Right lobe of liver (tissue), 6 donors: Measurements from ENCODE around the gene MAPK8. TPM values are rescaled to one million over a fixed set of nuclear protein-coding genes. Genes with fewer than 3 reads are reported as not detected.
A peak's percentile ranks its signal among the peaks of the same experiment; 100 is the strongest.

Experiments used
- ATAC-seq, 4 donors: fragments of 200-7000 bp; cut with Tn5 transposase; one replicate each; pipeline ENCODE4 v1.9.1; 2020; ENCODE audit warnings: mild to moderate bottlenecking in 4 of 4, moderate library complexity in 4 of 4
- DNase-seq, 3 donors: peaks; one replicate each; pipeline ENCODE4 v3.0.0-alpha.2; 2020
- H3K27ac ChIP-seq, 3 donors: fragments of 200-600 bp; one replicate each; pipeline ENCODE4 v1.8.0; 2022
- H3K27me3 ChIP-seq, 2 donors: fragments of 200-600 bp; one replicate each; pipeline ENCODE4 v1.8.0; 2022
- H3K36me3 ChIP-seq, 4 donors: fragments of 200-600 bp; sonication (generic) in 1 of 4; one replicate each; pipeline versions ENCODE4 v1.5.1 to v1.8.0; 2017 to 2022; ENCODE audit warnings: control low read depth in 1 of 4
- H3K4me1 ChIP-seq, 4 donors: fragments of 200-600 bp; sonication (generic) in 1 of 4; one replicate each; pipeline versions ENCODE4 v1.5.1 to v1.8.0; 2017 to 2022; ENCODE audit warnings: control low read depth in 1 of 4
- H3K4me3 ChIP-seq, 3 donors: fragments of 200-600 bp; one replicate each; pipeline ENCODE4 v1.8.0; 2022
- H3K9me3 ChIP-seq, 4 donors: fragments of 200-600 bp; sonication (generic) in 1 of 4; one replicate each; pipeline versions ENCODE4 v1.5.1 to v1.8.0; 2017 to 2022; ENCODE audit warnings: control low read depth in 1 of 4
- CTCF ChIP-seq, 4 donors: fragments of 200-600 bp in 3 of 4; fragments of 450-650 bp in 1 of 4; IDR thresholded peaks; one replicate each; pipeline versions ENCODE4 v1.5.1 to v1.8.0; 2016 to 2022; ENCODE audit warnings: antibody characterized with exemption in 4 of 4, mild to moderate bottlenecking in 2 of 4
- POLR2A ChIP-seq: fragments of 450-650 bp; IDR thresholded peaks from one replicate; pipeline ENCODE4 v1.6.1; 2017; ENCODE audit warnings: antibody characterized with exemption, mild to moderate bottlenecking
- WGBS: methylation state at CpG from one replicate; pipeline ENCODE4 v1.1.6; 2018; ENCODE audit warnings: low coverage, low lambda C conversion rate; ENCODE audit not compliant: insufficient coverage; ENCODE audit errors: missing lambda C conversion rate; 5-methylcytosine and 5-hydroxymethylcytosine counted together
- intact Hi-C, 2 donors: fragments of 100-400 bp; cut with DNase I; formaldehyde crosslinking; loops; one replicate each; pipeline versions ENCODE4 v1.11.2 to v1.14.1; 2022
- total RNA-seq, 6 experiments: library from RNA; depleted of rRNA in 2 of 6; stranded (reverse); fragments of >200 nt in 2 of 6; fragmentation: NEBNext Ultra II Directional in 3 of 6; extraction: Animal tissue kit (Norgen Biotek cat#: 25700) in 3 of 6; gene quantifications; one replicate each; pipeline versions ENCODE4 v1.1.0 to v1.2.4, GENCODE V29; 2016 to 2023
- donor health status: DM: no; HTN: yes; CAD: no.
- donor health status: DM: no; HTN: no; CAD: no.
- donor health status: DM: no; HTN: no; CAD: no.
- donor health status: DM: no; HTN: yes; CAD: no.
- donor health status: DM: no; HTN: yes; CAD: no.

The MAPK8 gene
- total RNA-seq, 6 experiments from 2014 or later: 19.1 to 31.6 (median 27.6) TPM

- DNase-seq (no peak), ATAC-seq (no peak)
- no peaks in the 10 kb centered on the region for H3K4me1 ChIP-seq
- no peaks in the 10 kb centered on the region for H3K27me3 ChIP-seq
- H3K27ac ChIP-seq: no peak overlapping the region
- WGBS: 58% methylated on average over 3 of the region's 4 CpGs
- no peak for TF ChIP-seq CTCF (IDR thresholded peaks at IDR 0.05)
- TF ChIP-seq POLR2A: no peak
- H3K4me3 ChIP-seq: no peak overlapping the region
- no peaks in the 10 kb centered on the region for H3K36me3 ChIP-seq
- no peaks in the 10 kb centered on the region for H3K9me3 ChIP-seq
- intact Hi-C loops: no loop called here
Observed at GRCh38 chr10:48477616-48478015, 171.1 kb downstream of the MAPK8 start.

- Histone ChIP-seq H3K4me3 (no peak overlapping the region), H3K27me3 (no peaks in the 10 kb centered on the region), H3K27ac (no peak overlapping the region), H3K4me1 (no peaks in the 10 kb centered on the region), H3K9me3 (no peaks in the 10 kb centered on the region), H3K36me3 (no peaks in the 10 kb centered on the region)
- no CpG with 5 or more reads among the region's 5 CpGs for WGBS
- intact Hi-C loops: no loop called here
- ATAC-seq (peak in 1 of 4 donors; percentile 9), DNase-seq (no peak)
- TF ChIP-seq POLR2A: no peak
- no peak for TF ChIP-seq CTCF (IDR thresholded peaks at IDR 0.05)
Observed at GRCh38 chr10:48478469-48478868, 172.0 kb downstream of the MAPK8 start.

- H3K4me1 ChIP-seq: no peaks in the 10 kb centered on the region
- no peak overlapping the region for H3K27ac ChIP-seq
- 85% methylated on average over 15 of the region's 30 CpGs for WGBS
- no peak overlapping the region for H3K4me3 ChIP-seq
- ATAC-seq: peak in 1 of 4 donors; percentile 26
- H3K36me3 ChIP-seq: no peaks in the 10 kb centered on the region
- DNase-seq: peak in 1 of 3 donors; percentile 29
- no peaks in the 10 kb centered on the region for H3K9me3 ChIP-seq
- no peak for TF ChIP-seq CTCF (IDR thresholded peaks at IDR 0.05)
- intact Hi-C loops: no loop called here
- no peaks in the 10 kb centered on the region for H3K27me3 ChIP-seq
Observed at GRCh38 chr10:48478980-48479811, 172.7 kb downstream of the MAPK8 start.

- WGBS: 55% methylated on average over 9 of the region's 20 CpGs
- TF ChIP-seq CTCF (IDR thresholded peaks at IDR 0.05) (no peak), POLR2A (no peak)
- H3K27me3 ChIP-seq: no peaks in the 10 kb centered on the region
- intact Hi-C loops: no loop called here
- peaks cover 0 to 4% (median 0%) of the 10 kb centered on the region in 4 donors for H3K4me1 ChIP-seq
- H3K27ac ChIP-seq: no peak overlapping the region
- H3K9me3 ChIP-seq: no peaks in the 10 kb centered on the region
- H3K36me3 ChIP-seq: no peaks in the 10 kb centered on the region
- DNase-seq (peak in 1 of 3 donors; percentile 37), ATAC-seq (peak in 1 of 4 donors; percentile 11)
- H3K4me3 ChIP-seq: no peak overlapping the region
Observed at GRCh38 chr10:48480397-48481374, 174.2 kb downstream of the MAPK8 start.
